Activated gamma-delta T cell treated with anti-CD3 and anti-CD28 coated beads, Interleukin-2, amount 50 U/mL, for 16 hours (primary cell): ENCODE data around the gene THSD7B.
"Not testable (repeated sequence)": the region's sequence is repeated elsewhere in the genome, so short reads cannot be mapped to it uniquely, and the experiment has no call there.

ENCODE experiments used
- DNase-seq: peaks from one replicate; pipeline ENCODE4 v3.0.0-alpha.2; 2020; ENCODE audit warnings: low read depth

THSD7B gene

DNA sequence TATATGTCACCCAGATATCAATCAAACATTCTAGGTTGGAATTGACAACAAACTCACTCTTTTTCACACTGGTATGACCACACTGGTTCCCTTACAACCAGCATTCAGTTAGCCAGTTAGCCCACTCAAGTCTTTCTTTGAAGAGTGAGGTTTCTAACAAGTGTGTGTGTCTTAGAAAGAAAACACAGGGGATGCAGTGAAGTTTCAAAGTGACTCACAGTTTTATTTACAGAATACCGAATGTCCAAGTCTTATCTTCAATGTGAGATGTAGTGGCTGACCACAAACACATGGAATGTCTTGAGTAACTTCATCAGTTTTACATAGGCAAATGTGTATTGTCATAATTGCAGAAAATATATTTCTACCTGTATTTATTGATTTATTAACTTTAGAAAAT lies 924.2 kb downstream of the THSD7B start:
- no peak for DNase-seq

DNA sequence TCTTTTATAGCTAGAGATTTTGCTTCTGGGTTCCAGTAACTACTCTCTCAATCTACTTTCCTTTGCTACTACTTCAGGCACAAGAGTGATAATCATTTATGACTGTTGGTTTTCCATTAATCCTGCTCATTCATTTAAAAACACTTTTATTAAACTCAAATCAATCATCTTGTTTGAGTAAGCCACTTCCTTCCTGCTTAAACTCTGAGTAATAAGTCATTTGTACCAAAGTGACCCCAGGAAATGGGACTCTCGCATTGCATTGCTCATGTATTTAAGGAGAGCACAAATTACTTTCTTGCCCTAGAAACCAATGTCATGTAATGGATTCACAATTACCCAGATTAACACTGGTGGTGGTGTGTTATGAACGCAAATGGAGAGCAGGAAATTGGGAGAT lies 928.2 kb downstream of the THSD7B start:
- DNase-seq: no peak

- DNase-seq: no peak
These were observed 931.6 kb downstream of the THSD7B start for GRCh38 chr2:137696916-137697315.

GRCh38 chr2:137700250-137700649 lies 934.9 kb downstream of the THSD7B start:
- not testable (repeated sequence) for DNase-seq

DNA sequence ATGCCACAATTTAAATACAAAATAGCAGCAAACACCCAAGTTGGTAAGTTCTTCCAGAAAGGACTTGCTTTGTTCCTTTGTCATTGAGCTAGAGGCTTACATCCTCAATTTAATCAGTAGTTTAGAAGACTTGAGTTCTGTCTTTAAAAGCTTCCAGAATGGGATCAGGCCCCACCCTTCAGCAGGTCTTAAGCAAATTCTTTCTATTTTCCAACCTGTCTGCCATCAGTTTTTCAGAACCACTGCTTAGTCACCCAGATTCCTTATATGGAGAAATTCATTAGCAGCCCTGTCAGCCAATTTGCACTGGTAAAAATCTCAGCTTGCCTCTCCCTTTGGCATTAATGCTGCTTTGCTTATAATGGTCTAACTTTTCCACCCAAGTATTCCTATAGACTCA lies 935.3 kb downstream of the THSD7B start:
- no peak for DNase-seq

DNA sequence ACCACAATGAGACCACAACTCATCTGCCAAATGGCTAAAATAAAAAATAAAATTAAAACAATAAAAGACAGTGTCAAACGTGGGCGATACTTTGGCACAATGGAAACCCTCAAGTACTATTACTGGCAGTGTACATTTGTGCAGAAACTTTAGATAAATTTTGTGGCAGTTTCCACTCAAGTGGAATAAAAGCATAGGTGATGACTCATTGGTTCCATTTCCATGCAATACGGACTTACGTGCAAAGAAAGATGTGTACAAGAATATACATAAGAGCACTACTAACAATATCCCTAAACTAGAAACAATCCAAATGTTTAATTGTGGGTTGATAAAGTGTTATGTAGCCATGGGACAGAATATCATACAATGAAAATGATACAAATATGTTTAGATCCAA lies 940.0 kb downstream of the THSD7B start:
- DNase-seq: no peak

DNA sequence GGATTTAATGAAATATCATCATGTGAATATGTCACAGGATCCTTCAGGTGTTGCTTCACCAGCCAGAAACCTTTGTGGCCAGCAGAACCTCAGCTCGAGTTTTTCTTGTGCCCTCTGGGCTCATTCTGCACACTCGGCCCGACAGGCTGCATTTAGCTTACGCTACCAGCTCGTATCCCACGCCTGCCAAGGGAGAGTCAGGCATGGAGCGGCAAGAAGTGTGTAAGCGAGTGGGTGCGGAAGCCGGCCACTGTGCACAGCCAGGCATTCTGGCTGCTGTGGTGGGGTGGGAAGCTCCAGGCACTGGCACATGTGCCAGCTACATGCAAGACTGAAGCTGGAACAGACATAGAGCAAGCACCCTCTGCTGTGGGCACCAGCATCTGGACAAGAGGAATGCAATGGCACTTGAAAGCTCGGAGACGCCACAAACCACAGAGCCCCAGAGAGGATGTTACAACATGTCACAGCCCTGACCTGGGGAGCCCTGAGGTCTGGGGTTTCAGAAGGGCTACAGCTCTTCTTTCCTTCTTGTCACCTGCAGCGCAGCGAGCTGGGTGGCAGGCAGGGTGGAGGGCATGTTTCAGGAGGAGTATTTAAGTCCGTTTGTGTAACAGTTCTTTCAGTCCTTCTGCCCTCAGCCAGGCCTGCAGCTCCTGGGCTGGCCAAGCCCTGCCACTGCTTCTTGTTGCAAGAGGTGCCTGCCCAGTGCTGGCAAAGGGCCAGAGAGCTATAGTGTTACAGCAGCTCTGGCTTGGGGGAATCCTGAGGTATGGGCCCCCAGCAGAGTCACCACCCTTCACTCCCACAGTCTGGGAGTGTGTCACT lies 941.7 kb downstream of the THSD7B start:
- DNase-seq: no peak

- DNase-seq: no peak
These were observed 943.0 kb downstream of the THSD7B start for GRCh38 chr2:137708311-137708710.

DNA sequence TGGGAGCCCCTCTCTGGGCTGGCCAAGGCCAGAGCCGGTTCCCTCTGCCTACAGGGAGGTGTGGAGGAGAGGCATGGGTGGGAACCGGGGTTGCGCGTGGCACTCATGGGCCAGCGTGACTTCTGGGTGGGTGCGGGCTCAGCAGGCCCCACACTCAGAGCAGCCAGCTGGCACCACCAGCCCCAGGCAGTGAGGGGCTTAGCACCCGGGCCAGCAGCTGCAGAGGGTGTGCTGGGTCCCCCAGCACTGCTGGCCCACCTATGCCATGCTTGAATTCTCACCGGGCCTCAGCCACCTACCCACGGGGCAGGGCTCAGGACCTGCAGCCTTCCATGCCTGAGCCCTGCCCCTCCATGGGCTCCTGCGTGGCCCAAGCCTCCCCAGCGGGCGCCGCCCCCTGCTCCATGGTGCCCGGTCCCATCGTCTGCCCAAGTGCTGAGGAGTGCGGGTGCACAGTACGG lies 950.4 kb downstream of the THSD7B start:
- no peak for DNase-seq

DNA sequence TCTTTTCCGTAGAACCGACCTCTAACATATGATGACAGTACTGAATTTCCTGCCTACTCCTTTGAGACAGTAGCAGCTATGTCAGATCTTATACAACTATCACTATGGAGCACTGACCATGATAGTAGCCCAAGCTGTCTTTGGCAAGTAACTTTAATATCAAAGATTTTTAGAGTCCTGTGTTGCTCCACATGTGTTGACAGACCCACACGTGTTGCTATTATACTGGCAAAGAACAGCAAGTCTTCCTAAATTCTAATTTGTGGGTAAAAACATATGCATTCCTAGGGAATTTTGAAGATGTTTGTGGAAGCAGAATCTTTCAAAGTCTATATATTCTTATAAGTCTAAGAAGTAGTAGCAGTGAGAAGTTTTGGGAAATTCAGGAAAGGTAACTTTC lies 953.4 kb downstream of the THSD7B start:
- DNase-seq: no peak

- no peak for DNase-seq
These were observed 956.4 kb downstream of the THSD7B start for GRCh38 chr2:137721733-137722132.

- DNase-seq: no peak
These were observed 959.6 kb downstream of the THSD7B start for GRCh38 chr2:137724912-137725311.
